WTC11 (cell line): ENCODE measurements around the gene TCP1. TPM values are rescaled to one million over a fixed set of nuclear protein-coding genes. Genes with fewer than 3 reads are reported as not detected.
A peak's percentile ranks its signal among the peaks of the same experiment; 100 is the strongest.

ENCODE experiments used
- ATAC-seq: fragments of 200-7000 bp; cut with Tn5 transposase; 2 replicates; pipeline ENCODE4 v1.10.0; 2021; ENCODE audit warnings: mild to moderate bottlenecking, moderate library complexity
- CTCF ChIA-PET: fragments of 300-600 bp; sonication (Branson Sonifier 250); formaldehyde crosslinking; loops from one replicate; lab custom pipeline; 2021; ENCODE audit warnings: antibody characterized with exemption; lab: Charles Lee
- POLR2A ChIA-PET: fragments of 350-600 bp; sonication (Branson Sonifier 250); formaldehyde crosslinking; loops from one replicate; lab custom pipeline; 2021; ENCODE audit warnings: antibody characterized with exemption; lab: Charles Lee
- DNase-seq: peaks from one replicate; pipeline ENCODE4 v3.0.0; 2021; ENCODE audit warnings: low spot score
- H3K27ac Mint-ChIP-seq: 2 replicates; pipeline ENCODE4 v1.8.0; 2021; ENCODE audit warnings: mixed read lengths
- H3K27me3 Mint-ChIP-seq: 2 replicates; pipeline ENCODE4 v1.8.0; 2021; ENCODE audit warnings: low read depth, mild to moderate bottlenecking, moderate library complexity, mixed read lengths
- H3K36me3 Mint-ChIP-seq: 2 replicates; pipeline ENCODE4 v1.8.0; 2021; ENCODE audit warnings: mixed read lengths
- H3K4me1 Mint-ChIP-seq: 2 replicates; pipeline ENCODE4 v1.8.0; 2022; ENCODE audit warnings: mixed read lengths
- H3K4me3 Mint-ChIP-seq: 2 replicates; pipeline ENCODE4 v1.8.0; 2021; ENCODE audit warnings: mild to moderate bottlenecking, moderate library complexity, mixed read lengths
- H3K9me3 Mint-ChIP-seq: 2 replicates; pipeline ENCODE4 v1.8.0; 2021; ENCODE audit warnings: mixed read lengths
- ELF4 ChIP-seq: sonication (generic); formaldehyde crosslinking; IDR thresholded peaks from 2 replicates; pipeline ENCODE4 v1.8.1; 2022; ENCODE audit warnings: low read depth, mild to moderate bottlenecking, moderate library complexity, missing genetic modification reagents
- EMX1 ChIP-seq: fragments of 250-450 bp; sonication (Bioruptor Pico); IDR thresholded peaks from 2 replicates; pipeline ENCODE4 v1.8.0; 2021; ENCODE audit warnings: mild to moderate bottlenecking
- ESRRA ChIP-seq: sonication (generic); formaldehyde crosslinking; IDR thresholded peaks from 2 replicates; pipeline ENCODE4 v1.8.1; 2022; ENCODE audit warnings: mild to moderate bottlenecking, missing genetic modification reagents, borderline replicate concordance
- GTF2I ChIP-seq: fragments of 250-450 bp; sonication (Bioruptor Pico); conservative IDR thresholded peaks from 2 replicates; pipeline ENCODE4 v1.4.0; 2021; ENCODE audit warnings: mild to moderate bottlenecking
- NFE2L1 ChIP-seq: sonication (generic); formaldehyde crosslinking; IDR thresholded peaks from 2 replicates; pipeline ENCODE4 v1.8.1; 2023; ENCODE audit warnings: missing genetic modification reagents
- NR2C2 ChIP-seq: sonication (generic); formaldehyde crosslinking; IDR thresholded peaks from 2 replicates; pipeline ENCODE4 v1.8.0; 2022; ENCODE audit warnings: mild to moderate bottlenecking, missing genetic modification reagents
- PRRX2 ChIP-seq: fragments of 250-450 bp; sonication (Bioruptor Pico); IDR thresholded peaks from 2 replicates; pipeline ENCODE4 v1.8.0; 2021; ENCODE audit warnings: mild to moderate bottlenecking
- TP53 ChIP-seq: sonication (generic); formaldehyde crosslinking; IDR thresholded peaks from 2 replicates; pipeline ENCODE4 v1.8.1; 2023; ENCODE audit warnings: mild to moderate bottlenecking, missing genetic modification reagents
- ZBTB21 ChIP-seq: sonication (generic); formaldehyde crosslinking; IDR thresholded peaks from 2 replicates; pipeline ENCODE4 v1.8.1; 2023; ENCODE audit warnings: mild to moderate bottlenecking, missing genetic modification reagents, borderline replicate concordance
- ZNF138 ChIP-seq: sonication (generic); formaldehyde crosslinking; conservative IDR thresholded peaks from 2 replicates; pipeline ENCODE4 v1.8.1; 2022; ENCODE audit warnings: mild to moderate bottlenecking, moderate library complexity, missing genetic modification reagents
- ZNF263 ChIP-seq: sonication (generic); formaldehyde crosslinking; IDR thresholded peaks from 2 replicates; pipeline ENCODE4 v1.8.1; 2022; ENCODE audit warnings: low read depth, mild to moderate bottlenecking, moderate library complexity, missing genetic modification reagents
- total RNA-seq: library from RNA; stranded (reverse); gene quantifications from 3 replicates; pipeline ENCODE4 v1.2.3, GENCODE V29; 2021
- TF ChIP-seq, protein P1 (sequence below): sonication (generic); formaldehyde crosslinking; conservative IDR thresholded peaks from 2 replicates; pipeline ENCODE4 v1.8.1; 2023; ENCODE audit warnings: mild to moderate bottlenecking, low read depth, missing genetic modification reagents, moderate library complexity
- TF ChIP-seq, protein P2 (sequence below): sonication (generic); formaldehyde crosslinking; IDR thresholded peaks from 2 replicates; pipeline ENCODE4 v1.8.1; 2022; ENCODE audit warnings: missing genetic modification reagents, borderline replicate concordance
- TF ChIP-seq, protein P3 (sequence below): sonication (generic); formaldehyde crosslinking; IDR thresholded peaks from 2 replicates; pipeline ENCODE4 v1.8.0; 2022; ENCODE audit warnings: mild to moderate bottlenecking, missing genetic modification reagents
- TF ChIP-seq, protein P4 (sequence below): sonication (generic); formaldehyde crosslinking; IDR thresholded peaks from 2 replicates; pipeline ENCODE4 v1.8.1; 2022; ENCODE audit warnings: low read depth, mild to moderate bottlenecking, moderate library complexity, missing genetic modification reagents, borderline replicate concordance
- TF ChIP-seq, protein P5 (sequence below): sonication (generic); formaldehyde crosslinking; IDR thresholded peaks from 2 replicates; pipeline ENCODE4 v1.8.1; 2023; ENCODE audit warnings: mild to moderate bottlenecking, missing genetic modification reagents

Gene TCP1
- total RNA-seq, 1 experiment from 2014 or later, result 388 TPM

DNA sequence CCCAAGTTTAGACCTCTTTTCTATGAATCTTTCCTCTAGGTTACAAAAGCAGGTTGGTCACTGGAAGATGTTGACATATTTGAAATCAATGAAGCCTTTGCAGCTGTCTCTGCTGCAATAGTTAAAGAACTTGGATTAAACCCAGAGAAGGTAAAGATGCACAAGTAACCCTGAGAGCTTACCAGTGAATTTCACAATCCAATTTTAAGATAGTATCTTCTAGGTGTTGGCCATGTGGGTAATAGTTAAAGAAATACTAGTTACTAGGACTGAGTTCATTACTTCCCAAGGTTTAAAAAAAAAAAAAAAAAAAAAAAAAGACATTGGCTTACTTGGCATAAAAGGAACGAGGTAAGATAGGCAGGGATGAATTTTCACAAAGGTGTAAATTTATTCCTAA lies 11.3 kb downstream of the TCP1 start:
- DNase-seq, result no peak
- POLR2A ChIA-PET, result no interaction called here
- peaks cover 91% of the 10 kb centered on the region for H3K36me3 Mint-ChIP-seq

DNA sequence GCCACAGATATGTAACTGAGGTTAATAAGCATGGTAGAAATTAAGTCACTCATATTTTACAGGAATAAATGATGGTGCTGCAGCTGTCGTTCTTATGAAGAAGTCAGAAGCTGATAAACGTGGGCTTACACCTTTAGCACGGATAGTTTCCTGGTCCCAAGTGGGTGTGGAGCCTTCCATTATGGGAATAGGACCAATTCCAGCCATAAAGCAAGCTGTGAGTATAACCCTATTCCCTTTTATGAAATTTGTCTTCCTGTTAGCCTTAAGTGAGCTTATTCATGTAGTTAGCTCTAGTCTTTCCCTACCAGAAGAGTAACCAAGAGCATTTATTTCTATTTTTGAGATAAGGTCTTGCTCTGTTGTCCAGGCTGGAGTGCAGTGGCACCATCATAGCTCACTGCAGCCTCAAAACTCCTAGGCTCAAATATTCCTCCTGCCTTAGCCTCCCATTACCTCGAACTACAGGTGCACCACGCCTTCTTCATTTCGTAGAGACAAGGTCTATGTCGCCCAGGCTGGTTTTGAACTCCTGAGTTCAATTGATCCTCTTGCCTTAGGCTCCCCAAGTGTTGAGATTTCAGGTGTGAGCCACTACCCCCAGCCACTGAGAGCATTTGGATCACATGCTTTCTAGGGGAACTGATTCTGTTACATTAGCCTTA lies 12.0 kb downstream of the TCP1 start:
- Mint-ChIP-seq H3K36me3 (peaks cover 88% of the 10 kb centered on the region), H3K27me3 (no peaks in the 10 kb centered on the region)
- POLR2A ChIA-PET, result no interaction called here

More for the DNA sequence above, 11.3 kb downstream of the TCP1 start:
- no peak for ATAC-seq
- Mint-ChIP-seq H3K27ac (peak overlapping the region; percentile 25; the same call in 1 of the 2 replicates), H3K4me3 (no peak overlapping the region), H3K9me3 (no peaks in the 10 kb centered on the region), H3K27me3 (no peaks in the 10 kb centered on the region), H3K4me1 (no peaks in the 10 kb centered on the region)
- CTCF ChIA-PET, result no interaction called here
- TF ChIP-seq ESRRA (CRISPR knock-in tag), result no peak
- TF ChIP-seq, protein P1, sequence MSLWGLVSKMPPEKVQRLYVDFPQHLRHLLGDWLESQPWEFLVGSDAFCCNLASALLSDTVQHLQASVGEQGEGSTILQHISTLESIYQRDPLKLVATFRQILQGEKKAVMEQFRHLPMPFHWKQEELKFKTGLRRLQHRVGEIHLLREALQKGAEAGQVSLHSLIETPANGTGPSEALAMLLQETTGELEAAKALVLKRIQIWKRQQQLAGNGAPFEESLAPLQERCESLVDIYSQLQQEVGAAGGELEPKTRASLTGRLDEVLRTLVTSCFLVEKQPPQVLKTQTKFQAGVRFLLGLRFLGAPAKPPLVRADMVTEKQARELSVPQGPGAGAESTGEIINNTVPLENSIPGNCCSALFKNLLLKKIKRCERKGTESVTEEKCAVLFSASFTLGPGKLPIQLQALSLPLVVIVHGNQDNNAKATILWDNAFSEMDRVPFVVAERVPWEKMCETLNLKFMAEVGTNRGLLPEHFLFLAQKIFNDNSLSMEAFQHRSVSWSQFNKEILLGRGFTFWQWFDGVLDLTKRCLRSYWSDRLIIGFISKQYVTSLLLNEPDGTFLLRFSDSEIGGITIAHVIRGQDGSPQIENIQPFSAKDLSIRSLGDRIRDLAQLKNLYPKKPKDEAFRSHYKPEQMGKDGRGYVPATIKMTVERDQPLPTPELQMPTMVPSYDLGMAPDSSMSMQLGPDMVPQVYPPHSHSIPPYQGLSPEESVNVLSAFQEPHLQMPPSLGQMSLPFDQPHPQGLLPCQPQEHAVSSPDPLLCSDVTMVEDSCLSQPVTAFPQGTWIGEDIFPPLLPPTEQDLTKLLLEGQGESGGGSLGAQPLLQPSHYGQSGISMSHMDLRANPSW, result no peak

DNA sequence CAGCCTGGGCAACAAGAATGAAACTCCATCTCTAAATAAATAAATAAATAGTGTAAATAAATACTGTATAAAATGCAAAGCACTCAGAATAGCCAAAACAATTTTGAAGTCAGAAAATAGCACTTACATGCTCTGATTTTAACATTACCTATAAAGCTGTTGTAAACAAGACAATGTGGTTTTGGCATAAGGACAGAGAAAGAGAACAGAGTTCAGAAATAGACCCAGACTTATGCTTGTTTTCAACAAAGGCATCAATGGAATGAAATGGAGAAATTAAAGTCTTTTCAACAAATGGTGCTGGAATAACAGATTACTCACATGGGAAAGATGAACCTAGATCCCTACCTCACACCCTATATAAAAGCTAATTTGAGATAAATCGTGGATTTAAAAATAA lies 17.2 kb downstream of the TCP1 start:
- H3K27ac Mint-ChIP-seq, result no peak overlapping the region
- no peaks in the 10 kb centered on the region for H3K4me1 Mint-ChIP-seq
- no peaks in the 10 kb centered on the region for H3K27me3 Mint-ChIP-seq
- ChIA-PET POLR2A (no interaction called here), CTCF (no interaction called here)
- peaks cover 6% of the 10 kb centered on the region for H3K9me3 Mint-ChIP-seq
- DNase-seq (no peak), ATAC-seq (no peak)
- TF ChIP-seq ELF4 (CRISPR knock-in tag), result no peak
- TF ChIP-seq ZBTB21 (CRISPR knock-in tag), result no peak
- TF ChIP-seq, protein P2, sequence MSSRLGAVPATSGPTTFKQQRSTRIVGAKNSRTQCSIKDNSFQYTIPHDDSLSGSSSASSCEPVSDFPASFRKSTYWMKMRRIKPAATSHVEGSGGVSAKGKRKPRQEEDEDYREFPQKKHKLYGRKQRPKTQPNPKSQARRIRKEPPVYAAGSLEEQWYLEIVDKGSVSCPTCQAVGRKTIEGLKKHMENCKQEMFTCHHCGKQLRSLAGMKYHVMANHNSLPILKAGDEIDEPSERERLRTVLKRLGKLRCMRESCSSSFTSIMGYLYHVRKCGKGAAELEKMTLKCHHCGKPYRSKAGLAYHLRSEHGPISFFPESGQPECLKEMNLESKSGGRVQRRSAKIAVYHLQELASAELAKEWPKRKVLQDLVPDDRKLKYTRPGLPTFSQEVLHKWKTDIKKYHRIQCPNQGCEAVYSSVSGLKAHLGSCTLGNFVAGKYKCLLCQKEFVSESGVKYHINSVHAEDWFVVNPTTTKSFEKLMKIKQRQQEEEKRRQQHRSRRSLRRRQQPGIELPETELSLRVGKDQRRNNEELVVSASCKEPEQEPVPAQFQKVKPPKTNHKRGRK (CRISPR knock-in tag), result no peak
- TF ChIP-seq ZNF138 (CRISPR knock-in tag), result no peak
- TF ChIP-seq GTF2I (CRISPR knock-in tag), result no peak
- TF ChIP-seq TP53 (CRISPR knock-in tag), result no peak
- TF ChIP-seq, protein P3, sequence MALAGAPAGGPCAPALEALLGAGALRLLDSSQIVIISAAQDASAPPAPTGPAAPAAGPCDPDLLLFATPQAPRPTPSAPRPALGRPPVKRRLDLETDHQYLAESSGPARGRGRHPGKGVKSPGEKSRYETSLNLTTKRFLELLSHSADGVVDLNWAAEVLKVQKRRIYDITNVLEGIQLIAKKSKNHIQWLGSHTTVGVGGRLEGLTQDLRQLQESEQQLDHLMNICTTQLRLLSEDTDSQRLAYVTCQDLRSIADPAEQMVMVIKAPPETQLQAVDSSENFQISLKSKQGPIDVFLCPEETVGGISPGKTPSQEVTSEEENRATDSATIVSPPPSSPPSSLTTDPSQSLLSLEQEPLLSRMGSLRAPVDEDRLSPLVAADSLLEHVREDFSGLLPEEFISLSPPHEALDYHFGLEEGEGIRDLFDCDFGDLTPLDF (CRISPR knock-in tag), result no peak
- peaks cover 86% of the 10 kb centered on the region for H3K36me3 Mint-ChIP-seq
- no peak overlapping the region for H3K4me3 Mint-ChIP-seq

More for the DNA sequence above, 12.0 kb downstream of the TCP1 start:
- ATAC-seq, result no peak
- no peaks in the 10 kb centered on the region for H3K4me1 Mint-ChIP-seq
- CTCF ChIA-PET, result no interaction called here
- DNase-seq, result no peak
- no peak overlapping the region for H3K27ac Mint-ChIP-seq
- H3K9me3 Mint-ChIP-seq, result no peaks in the 10 kb centered on the region
- TF ChIP-seq NR2C2 (CRISPR knock-in tag) (no peak), EMX1 (peak; percentile 57; the same call in 1 of the 2 replicates)
- H3K4me3 Mint-ChIP-seq, result no peak overlapping the region

DNA sequence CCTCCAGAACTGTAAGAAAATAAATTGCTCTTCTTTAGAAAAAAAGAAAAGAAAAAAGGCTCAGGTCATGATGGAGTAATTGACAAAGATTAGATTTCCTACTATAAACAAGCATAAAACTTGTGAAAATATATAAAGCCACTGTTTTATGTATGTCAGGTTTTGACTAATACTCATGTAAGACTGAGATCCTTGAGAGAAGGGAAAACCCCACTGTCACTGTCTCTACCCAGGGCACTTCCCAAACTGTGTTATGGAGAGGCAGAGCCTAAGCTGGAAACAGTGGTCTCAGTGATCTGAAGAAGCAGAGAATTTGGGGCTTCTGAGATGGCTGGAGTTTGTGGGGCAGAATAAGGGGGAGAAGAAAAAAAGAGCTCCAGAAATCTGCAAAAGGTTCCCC lies 19.9 kb downstream of the TCP1 start:
- Mint-ChIP-seq H3K4me1 (0 out of 2 replicates have a peak, but pooled peaks cover 2% of the 10 kb centered on the region), H3K4me3 (no peak overlapping the region), H3K36me3 (peaks cover 84% of the 10 kb centered on the region), H3K27ac (no peak overlapping the region), H3K9me3 (peaks cover 6% of the 10 kb centered on the region), H3K27me3 (no peaks in the 10 kb centered on the region)
- ATAC-seq (no peak), DNase-seq (no peak)
- ChIA-PET CTCF (no interaction called here), POLR2A (no interaction called here)
- TF ChIP-seq, protein P1, result no peak
- TF ChIP-seq PRRX2 (CRISPR knock-in tag), result no peak
- TF ChIP-seq ZNF263 (CRISPR knock-in tag), result no peak
- TF ChIP-seq TP53 (CRISPR knock-in tag), result no peak
- TF ChIP-seq, protein P4, sequence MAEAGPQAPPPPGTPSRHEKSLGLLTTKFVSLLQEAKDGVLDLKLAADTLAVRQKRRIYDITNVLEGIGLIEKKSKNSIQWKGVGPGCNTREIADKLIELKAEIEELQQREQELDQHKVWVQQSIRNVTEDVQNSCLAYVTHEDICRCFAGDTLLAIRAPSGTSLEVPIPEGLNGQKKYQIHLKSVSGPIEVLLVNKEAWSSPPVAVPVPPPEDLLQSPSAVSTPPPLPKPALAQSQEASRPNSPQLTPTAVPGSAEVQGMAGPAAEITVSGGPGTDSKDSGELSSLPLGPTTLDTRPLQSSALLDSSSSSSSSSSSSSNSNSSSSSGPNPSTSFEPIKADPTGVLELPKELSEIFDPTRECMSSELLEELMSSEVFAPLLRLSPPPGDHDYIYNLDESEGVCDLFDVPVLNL (CRISPR knock-in tag), result no peak
- TF ChIP-seq, protein P5, sequence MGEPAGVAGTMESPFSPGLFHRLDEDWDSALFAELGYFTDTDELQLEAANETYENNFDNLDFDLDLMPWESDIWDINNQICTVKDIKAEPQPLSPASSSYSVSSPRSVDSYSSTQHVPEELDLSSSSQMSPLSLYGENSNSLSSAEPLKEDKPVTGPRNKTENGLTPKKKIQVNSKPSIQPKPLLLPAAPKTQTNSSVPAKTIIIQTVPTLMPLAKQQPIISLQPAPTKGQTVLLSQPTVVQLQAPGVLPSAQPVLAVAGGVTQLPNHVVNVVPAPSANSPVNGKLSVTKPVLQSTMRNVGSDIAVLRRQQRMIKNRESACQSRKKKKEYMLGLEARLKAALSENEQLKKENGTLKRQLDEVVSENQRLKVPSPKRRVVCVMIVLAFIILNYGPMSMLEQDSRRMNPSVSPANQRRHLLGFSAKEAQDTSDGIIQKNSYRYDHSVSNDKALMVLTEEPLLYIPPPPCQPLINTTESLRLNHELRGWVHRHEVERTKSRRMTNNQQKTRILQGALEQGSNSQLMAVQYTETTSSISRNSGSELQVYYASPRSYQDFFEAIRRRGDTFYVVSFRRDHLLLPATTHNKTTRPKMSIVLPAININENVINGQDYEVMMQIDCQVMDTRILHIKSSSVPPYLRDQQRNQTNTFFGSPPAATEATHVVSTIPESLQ (CRISPR knock-in tag), result no peak
- no peak for TF ChIP-seq NFE2L1
